ENCODE measurements around the gene CPNE7.

DNA sequence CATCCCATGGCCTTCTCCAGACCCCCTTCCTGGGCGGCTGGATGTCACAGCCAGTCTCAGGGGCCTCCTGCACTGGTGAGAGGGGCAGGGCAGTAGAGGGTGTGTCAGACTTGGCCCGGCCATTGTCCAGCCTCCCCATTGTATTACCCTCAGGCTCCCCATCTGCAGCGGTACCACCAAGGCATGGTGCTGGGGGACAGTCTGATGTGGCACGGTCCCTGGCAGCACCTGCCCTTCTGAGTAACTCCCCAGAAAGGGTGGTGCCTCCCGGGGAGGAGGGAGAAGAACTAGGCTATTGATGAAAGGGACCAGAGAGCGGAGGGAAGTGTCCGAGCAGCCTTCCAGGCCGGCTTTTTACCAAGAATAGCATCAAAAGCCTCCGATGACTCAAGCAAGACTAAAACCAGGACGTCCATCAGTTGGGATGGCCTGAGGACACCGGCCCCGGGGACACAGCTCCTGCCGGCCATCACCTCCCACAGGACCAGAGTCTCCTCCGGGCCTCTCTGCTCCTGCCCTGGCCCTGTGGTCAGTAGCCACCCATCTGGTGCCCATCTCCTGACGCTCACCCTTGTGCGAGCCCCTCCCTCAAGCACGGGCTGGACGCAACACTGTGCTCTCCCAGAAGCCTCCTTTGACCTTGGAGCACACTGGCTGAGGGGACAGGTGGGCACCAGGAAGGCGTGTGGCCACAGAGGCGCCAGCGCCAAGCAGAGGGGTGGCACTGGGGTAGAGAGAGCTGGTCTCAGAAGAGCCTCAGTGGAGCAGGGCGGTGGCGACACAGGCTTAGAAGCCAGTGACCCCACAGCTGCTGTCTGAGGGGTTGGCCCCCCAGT is 5.8 kb upstream of the CPNE7 start:
- TF ChIP-seq ZNF274 (IDR thresholded peaks at IDR 0.05; ENCODE audit: low read depth, low read length) (no peak), SUZ12 (IDR thresholded peaks at IDR 0.05; ENCODE audit: extremely low read depth, insufficient read depth, insufficient read length) (no peak)
